Right lobe of liver (tissue), 4 donors: ENCODE measurements around the gene CDKAL1.

Source experiments
- CTCF ChIP-seq, 4 donors: fragments of 200-600 bp in 3 of 4; fragments of 450-650 bp in 1 of 4; IDR thresholded peaks; one replicate each; pipeline versions ENCODE4 v1.5.1 to v1.8.0; 2016 to 2022; ENCODE audit warnings: antibody characterized with exemption in 4 of 4, mild to moderate bottlenecking in 2 of 4
- POLR2A ChIP-seq: fragments of 450-650 bp; IDR thresholded peaks from one replicate; pipeline ENCODE4 v1.6.1; 2017; ENCODE audit warnings: antibody characterized with exemption, mild to moderate bottlenecking
- donor health status: DM: no; HTN: no; CAD: no.
- donor health status: DM: no; HTN: no; CAD: no.
- donor health status: DM: no; HTN: yes; CAD: no.

DNA sequence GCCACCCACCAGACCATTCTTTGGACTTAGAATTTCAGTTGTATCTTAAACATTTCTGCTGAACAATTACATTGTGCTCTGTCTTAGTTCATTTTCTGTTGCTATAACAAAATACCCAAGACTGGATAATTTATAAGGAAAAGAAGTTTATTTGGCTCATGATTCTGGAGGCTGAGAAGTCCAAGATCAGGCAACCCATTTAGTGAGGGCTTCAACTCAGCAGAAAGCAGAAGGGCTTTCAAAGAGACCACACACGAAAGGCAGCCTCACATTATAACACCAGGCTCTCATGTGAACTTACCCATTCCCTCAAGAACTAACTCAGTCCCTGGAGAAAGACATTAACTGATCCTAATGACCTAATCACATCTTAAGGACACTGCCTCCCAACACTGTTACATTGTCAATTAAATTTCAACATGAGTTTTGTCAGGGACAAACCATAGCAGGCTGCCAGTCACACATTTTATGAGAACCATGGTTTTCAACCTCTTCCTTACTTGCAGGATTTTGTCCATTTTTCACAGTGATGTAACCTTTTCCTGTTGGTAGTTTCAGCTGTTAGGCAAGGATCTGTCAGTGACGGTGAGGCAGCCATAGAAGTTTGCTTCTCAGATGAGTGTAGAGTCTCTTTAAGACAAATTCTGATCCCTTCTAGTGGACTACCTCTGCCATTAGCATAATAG, 659.7 kb downstream of the CDKAL1 start:
- TF ChIP-seq CTCF (IDR thresholded peaks at IDR 0.05): no peak
- TF ChIP-seq POLR2A: no peak
